Hepatic stellate cell (primary cell): ENCODE results near the gene TEAD2.
"Not testable (repeated sequence)": the region's sequence is repeated elsewhere in the genome, so short reads cannot be mapped to it uniquely, and the experiment has no call there.

ENCODE experiments used
- DNase-seq: peaks from one replicate; pipeline ENCODE4 v3.0.0; 2011; ENCODE audit warnings: low spot score

The TEAD2 gene

GRCh38 chr19:49347191-49347590 is 15.0 kb downstream of the TEAD2 start:
- no peak for DNase-seq

GRCh38 chr19:49344505-49345423 is 17.5 kb downstream of the TEAD2 start:
- DNase-seq = no peak

- no peak for DNase-seq
Observed at GRCh38 chr19:49343123-49343522, 19.1 kb downstream of the TEAD2 start.

- DNase-seq = no peak
Observed at GRCh38 chr19:49342291-49342721, 19.9 kb downstream of the TEAD2 start.

GRCh38 chr19:49340865-49341718 is 21.1 kb downstream of the TEAD2 start:
- DNase-seq = no peak

- peak; percentile 87 for DNase-seq
Observed at GRCh38 chr19:49340069-49340864, 21.9 kb downstream of the TEAD2 start.

GRCh38 chr19:49339301-49340068 is 22.7 kb downstream of the TEAD2 start:
- peak; percentile 99 for DNase-seq

GRCh38 chr19:49338691-49339300 is 23.4 kb downstream of the TEAD2 start:
- peak; percentile 40 for DNase-seq

GRCh38 chr19:49338023-49338677 is 24.1 kb downstream of the TEAD2 start:
- DNase-seq = no peak

- no peak for DNase-seq
Observed at GRCh38 chr19:49337267-49338022, 24.8 kb downstream of the TEAD2 start.

GRCh38 chr19:49336482-49337266 is 25.5 kb downstream of the TEAD2 start:
- DNase-seq = no peak

- no peak for DNase-seq
Observed at GRCh38 chr19:49335784-49336481, 26.3 kb downstream of the TEAD2 start.

GRCh38 chr19:49335071-49335783 is 27.0 kb downstream of the TEAD2 start, which contains the start of gene CD37:
Gene CD37, plus strand, starts transcription at chr19:49335406. Its CDS starts 135 bp downstream, at chr19:49335541.
- DNase-seq = no peak

- no peak for DNase-seq
Observed at GRCh38 chr19:49333811-49334288, 28.4 kb downstream of the TEAD2 start.

GRCh38 chr19:49333418-49333805 is 28.8 kb downstream of the TEAD2 start:
- DNase-seq = no peak

GRCh38 chr19:49332691-49333417 is 29.4 kb downstream of the TEAD2 start:
- not testable (repeated sequence) for DNase-seq
